ENCODE measurements around the gene CRELD2.

GRCh38 chr22:49913026-49913425, 5.4 kb upstream of the CRELD2 start:
- TF ChIP-seq EZH2 (IDR thresholded peaks at IDR 0.05; ENCODE audit: low read depth, unreplicated experiment) (no peak), REST (IDR thresholded peaks at IDR 0.05; ENCODE audit: unreplicated experiment) (no peak), EZH2phosphoT487 (IDR thresholded peaks at IDR 0.05; ENCODE audit: unreplicated experiment) (no peak), POLR2AphosphoS5 (IDR thresholded peaks at IDR 0.05; ENCODE audit: low read depth) (no peak), ZNF331 (CRISPR knock-in tag; IDR thresholded peaks at IDR 0.05; ENCODE audit: low read depth) (no peak), NANOG (IDR thresholded peaks at IDR 0.05; ENCODE audit: borderline replicate concordance) (no peak), STAT1 (IDR thresholded peaks at IDR 0.05; ENCODE audit: unreplicated experiment) (no peak)
- TF ChIP-seq, protein P1, sequence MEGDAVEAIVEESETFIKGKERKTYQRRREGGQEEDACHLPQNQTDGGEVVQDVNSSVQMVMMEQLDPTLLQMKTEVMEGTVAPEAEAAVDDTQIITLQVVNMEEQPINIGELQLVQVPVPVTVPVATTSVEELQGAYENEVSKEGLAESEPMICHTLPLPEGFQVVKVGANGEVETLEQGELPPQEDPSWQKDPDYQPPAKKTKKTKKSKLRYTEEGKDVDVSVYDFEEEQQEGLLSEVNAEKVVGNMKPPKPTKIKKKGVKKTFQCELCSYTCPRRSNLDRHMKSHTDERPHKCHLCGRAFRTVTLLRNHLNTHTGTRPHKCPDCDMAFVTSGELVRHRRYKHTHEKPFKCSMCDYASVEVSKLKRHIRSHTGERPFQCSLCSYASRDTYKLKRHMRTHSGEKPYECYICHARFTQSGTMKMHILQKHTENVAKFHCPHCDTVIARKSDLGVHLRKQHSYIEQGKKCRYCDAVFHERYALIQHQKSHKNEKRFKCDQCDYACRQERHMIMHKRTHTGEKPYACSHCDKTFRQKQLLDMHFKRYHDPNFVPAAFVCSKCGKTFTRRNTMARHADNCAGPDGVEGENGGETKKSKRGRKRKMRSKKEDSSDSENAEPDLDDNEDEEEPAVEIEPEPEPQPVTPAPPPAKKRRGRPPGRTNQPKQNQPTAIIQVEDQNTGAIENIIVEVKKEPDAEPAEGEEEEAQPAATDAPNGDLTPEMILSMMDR (conservative IDR thresholded peaks at IDR 0.05; ENCODE audit: low read depth in 2 of 2): no peak

Data from GM23338 (cell line).